SK-N-SH (cell line): Measurements from ENCODE around the gene CLIC3.

ENCODE experiments used
- FOXJ3 ChIP-seq: sonication (generic); formaldehyde crosslinking; IDR thresholded peaks from 2 replicates; pipeline ENCODE4 v1.5.1; 2020; ENCODE audit warnings: mild to moderate bottlenecking, missing genetic modification reagents
- MAX ChIP-seq: IDR thresholded peaks from 2 replicates; pipeline ENCODE4 v1.4.0; 2012; ENCODE audit warnings: low read depth
- MXI1 ChIP-seq: IDR thresholded peaks from 2 replicates; pipeline ENCODE4 v1.6.1; 2012; ENCODE audit warnings: mild to moderate bottlenecking, low read depth, low read length, improper control_type of control experiment
- POLR2AphosphoS5 ChIP-seq: IDR thresholded peaks from 2 replicates; pipeline ENCODE4 v1.6.1; 2012; ENCODE audit warnings: low read depth, low read length
- RFX5 ChIP-seq: IDR thresholded peaks from 2 replicates; pipeline ENCODE4 v1.6.1; 2012; ENCODE audit warnings: mild to moderate bottlenecking, improper control_type of control experiment, low read length
- RXRA ChIP-seq: IDR thresholded peaks from 2 replicates; pipeline ENCODE4 v1.4.0; 2012; ENCODE audit warnings: low read depth, mild to moderate bottlenecking, borderline replicate concordance
- TAF1 ChIP-seq: IDR thresholded peaks from 2 replicates; pipeline ENCODE4 v1.6.1; 2012; ENCODE audit warnings: low read depth, mild to moderate bottlenecking, low read length, moderate library complexity, borderline replicate concordance
- ZBTB33 ChIP-seq: IDR thresholded peaks from 2 replicates; pipeline ENCODE4 v1.4.0; 2012; ENCODE audit warnings: low read depth, borderline replicate concordance
- TF ChIP-seq, protein P1 (sequence below): fragments of 200-600 bp; sonication (generic); IDR thresholded peaks from 2 replicates; pipeline ENCODE4 v1.6.1; 2017; ENCODE audit warnings: antibody characterized with exemption, mild to moderate bottlenecking, moderate library complexity

DNA sequence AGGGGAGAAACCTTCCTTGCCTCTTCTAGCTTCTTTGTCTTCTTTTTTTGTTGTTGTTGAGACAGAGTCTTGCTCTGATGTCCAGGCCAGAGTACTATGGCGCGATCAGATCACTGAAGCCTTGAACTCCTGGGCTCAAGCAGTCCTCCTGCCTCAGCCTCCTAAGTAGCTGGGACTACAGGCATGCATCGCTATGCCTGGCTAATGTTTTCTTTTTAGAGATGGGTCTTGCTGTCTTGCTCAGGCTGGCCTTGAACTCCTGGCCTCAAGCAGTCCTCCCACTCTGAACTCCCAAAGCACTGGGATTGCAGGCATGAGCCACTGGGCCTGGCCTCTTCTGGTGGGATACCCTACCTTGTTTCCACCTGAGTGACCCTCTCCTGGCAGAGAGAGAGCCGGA is 7.5 kb downstream of the CLIC3 start:
- TF ChIP-seq ZBTB33 (no peak), FOXJ3 (CRISPR knock-in tag) (no peak), RXRA (no peak), MAX (no peak), MXI1 (no peak), POLR2AphosphoS5 (no peak), TAF1 (no peak), RFX5 (no peak)
- TF ChIP-seq, protein P1, sequence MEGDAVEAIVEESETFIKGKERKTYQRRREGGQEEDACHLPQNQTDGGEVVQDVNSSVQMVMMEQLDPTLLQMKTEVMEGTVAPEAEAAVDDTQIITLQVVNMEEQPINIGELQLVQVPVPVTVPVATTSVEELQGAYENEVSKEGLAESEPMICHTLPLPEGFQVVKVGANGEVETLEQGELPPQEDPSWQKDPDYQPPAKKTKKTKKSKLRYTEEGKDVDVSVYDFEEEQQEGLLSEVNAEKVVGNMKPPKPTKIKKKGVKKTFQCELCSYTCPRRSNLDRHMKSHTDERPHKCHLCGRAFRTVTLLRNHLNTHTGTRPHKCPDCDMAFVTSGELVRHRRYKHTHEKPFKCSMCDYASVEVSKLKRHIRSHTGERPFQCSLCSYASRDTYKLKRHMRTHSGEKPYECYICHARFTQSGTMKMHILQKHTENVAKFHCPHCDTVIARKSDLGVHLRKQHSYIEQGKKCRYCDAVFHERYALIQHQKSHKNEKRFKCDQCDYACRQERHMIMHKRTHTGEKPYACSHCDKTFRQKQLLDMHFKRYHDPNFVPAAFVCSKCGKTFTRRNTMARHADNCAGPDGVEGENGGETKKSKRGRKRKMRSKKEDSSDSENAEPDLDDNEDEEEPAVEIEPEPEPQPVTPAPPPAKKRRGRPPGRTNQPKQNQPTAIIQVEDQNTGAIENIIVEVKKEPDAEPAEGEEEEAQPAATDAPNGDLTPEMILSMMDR = no peak
